Measurements from ENCODE around the gene FAM217B. TPM values are rescaled to one million over a fixed set of nuclear protein-coding genes. Genes with fewer than 3 reads are reported as not detected.
A peak's percentile ranks its signal among the peaks of the same experiment; 100 is the strongest.

Gene FAM217B
- polyA plus RNA-seq, 3 donors, result 5.3 to 18.3 (median 18.1) TPM

DNA sequence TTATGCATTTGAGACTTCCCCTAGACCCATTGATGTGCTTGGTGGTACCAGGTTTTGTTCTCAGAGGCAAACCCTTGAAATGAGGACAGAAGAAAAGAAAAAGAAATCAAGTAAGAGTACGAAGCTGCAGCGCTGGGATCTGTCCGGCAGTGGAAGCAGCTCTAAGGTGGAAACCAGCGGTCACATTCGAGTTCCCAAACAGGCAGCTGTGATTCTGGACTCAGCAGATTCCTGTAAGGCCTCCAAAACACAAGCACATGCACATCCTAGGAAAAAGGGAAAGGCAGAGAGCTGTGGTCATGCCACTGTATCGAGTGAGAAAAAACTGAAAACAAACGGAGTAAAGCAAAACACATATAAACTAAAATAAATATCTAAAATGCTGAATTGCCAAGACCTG, 4.5 kb downstream of the FAM217B start:
- Mint-ChIP-seq H3K9me3 (no peaks in the 10 kb centered on the region), H3K27ac (peak overlapping the region in 4 of 7 donors; percentile 51 to 59 (median 54)), H3K4me3 (no peak overlapping the region), H3K36me3 (peaks cover 29 to 34% of the 10 kb centered on the region in 2 donors), H3K4me1 (peaks cover 55% of the 10 kb centered on the region), H3K27me3 (ENCODE audit: low read depth in 3 of 3) (no peaks in the 10 kb centered on the region)
- DNase-seq, result no peak
- intact Hi-C loops (cut with micrococcal nuclease), result loop anchor here (5.0 to 10.0 kb wide), 4 partner anchors 110 to 1180 kb away; no protein-coding TSS in a partner anchor
- H3K9ac ChIP-seq (ENCODE audit: insufficient read depth, low read length, poor library complexity, severe bottlenecking), result no peak overlapping the region
- H3K27ac ChIP-seq (ENCODE audit: low read depth in 1 of 2, low read length in 2 of 2), result no peak overlapping the region
- H3K4me2 ChIP-seq (replicated peaks; ENCODE audit: extremely low read depth, low read length, poor library complexity, severe bottlenecking), result no peak overlapping the region
- peaks cover 49% of the 10 kb centered on the region for H3K79me2 ChIP-seq (ENCODE audit: insufficient read depth, low read length)
- H3K9me3 ChIP-seq (replicated peaks in 1 of 2; ENCODE audit: control insufficient read depth in 1 of 2, insufficient read depth in 1 of 2, low read length in 2 of 2), result no peaks in the 10 kb centered on the region
- H3K4me1 ChIP-seq (ENCODE audit: control insufficient read depth in 1 of 2, insufficient read depth in 2 of 2, low read length in 2 of 2), result peaks cover 36 to 48% of the 10 kb centered on the region in 2 donors
- H3K36me3 ChIP-seq (replicated peaks in 1 of 2; ENCODE audit: control insufficient read depth in 1 of 2, insufficient read depth in 2 of 2, low read length in 2 of 2), result peaks cover 31 to 41% of the 10 kb centered on the region in 2 donors
- H3K27me3 ChIP-seq (ENCODE audit: control insufficient read depth in 2 of 2, insufficient read depth in 2 of 2, low read length in 2 of 2), result no peaks in the 10 kb centered on the region
- 100% methylated on average over 5 of the region's 7 CpGs for WGBS (ENCODE audit: insufficient coverage)
- TF ChIP-seq, protein P1, sequence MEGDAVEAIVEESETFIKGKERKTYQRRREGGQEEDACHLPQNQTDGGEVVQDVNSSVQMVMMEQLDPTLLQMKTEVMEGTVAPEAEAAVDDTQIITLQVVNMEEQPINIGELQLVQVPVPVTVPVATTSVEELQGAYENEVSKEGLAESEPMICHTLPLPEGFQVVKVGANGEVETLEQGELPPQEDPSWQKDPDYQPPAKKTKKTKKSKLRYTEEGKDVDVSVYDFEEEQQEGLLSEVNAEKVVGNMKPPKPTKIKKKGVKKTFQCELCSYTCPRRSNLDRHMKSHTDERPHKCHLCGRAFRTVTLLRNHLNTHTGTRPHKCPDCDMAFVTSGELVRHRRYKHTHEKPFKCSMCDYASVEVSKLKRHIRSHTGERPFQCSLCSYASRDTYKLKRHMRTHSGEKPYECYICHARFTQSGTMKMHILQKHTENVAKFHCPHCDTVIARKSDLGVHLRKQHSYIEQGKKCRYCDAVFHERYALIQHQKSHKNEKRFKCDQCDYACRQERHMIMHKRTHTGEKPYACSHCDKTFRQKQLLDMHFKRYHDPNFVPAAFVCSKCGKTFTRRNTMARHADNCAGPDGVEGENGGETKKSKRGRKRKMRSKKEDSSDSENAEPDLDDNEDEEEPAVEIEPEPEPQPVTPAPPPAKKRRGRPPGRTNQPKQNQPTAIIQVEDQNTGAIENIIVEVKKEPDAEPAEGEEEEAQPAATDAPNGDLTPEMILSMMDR (IDR thresholded peaks at IDR 0.05), result no peak
- no peak overlapping the region for H3K4me3 ChIP-seq (replicated peaks in 1 of 3; ENCODE audit: low read depth in 2 of 3, low read length in 3 of 3)
- no peak overlapping the region for H2AFZ ChIP-seq (ENCODE audit: insufficient read depth, low read depth, low read length, poor library complexity, severe bottlenecking)
- peaks cover 3% of the 10 kb centered on the region for H4K20me1 ChIP-seq (ENCODE audit: insufficient read depth, low read length)

DNA sequence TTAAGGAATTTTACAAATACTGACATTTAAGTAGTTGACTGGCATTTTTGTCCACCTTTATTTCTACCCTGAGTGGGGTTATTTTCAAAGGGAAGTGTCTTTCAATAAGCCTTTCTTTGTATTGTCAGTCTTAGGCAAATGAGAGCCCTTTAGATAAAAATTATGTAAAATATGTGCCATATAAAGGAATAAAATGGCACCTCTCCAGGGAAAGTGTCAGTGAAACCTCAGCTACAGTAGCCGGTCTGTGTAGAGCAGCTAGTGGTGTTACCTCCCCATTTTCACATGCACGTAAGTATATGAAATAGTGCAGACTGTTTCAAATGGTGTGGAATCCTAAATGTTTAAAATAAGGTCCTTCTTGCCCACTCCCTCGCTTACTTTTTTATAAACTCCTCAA, 5.0 kb downstream of the FAM217B start:
- Mint-ChIP-seq H3K9me3 (no peaks in the 10 kb centered on the region), H3K27me3 (ENCODE audit: low read depth in 3 of 3) (no peaks in the 10 kb centered on the region), H3K4me3 (no peak overlapping the region), H3K4me1 (peaks cover 55% of the 10 kb centered on the region), H3K27ac (no peak overlapping the region), H3K36me3 (peaks cover 29 to 39% of the 10 kb centered on the region in 2 donors)
- H3K27ac ChIP-seq (ENCODE audit: low read depth in 1 of 2, low read length in 2 of 2), result no peak overlapping the region
- H3K9ac ChIP-seq (ENCODE audit: insufficient read depth, low read length, poor library complexity, severe bottlenecking), result no peak overlapping the region
- H3K4me3 ChIP-seq (replicated peaks in 1 of 3; ENCODE audit: low read depth in 2 of 3, low read length in 3 of 3), result no peak overlapping the region
- no peaks in the 10 kb centered on the region for H3K9me3 ChIP-seq (replicated peaks in 1 of 2; ENCODE audit: control insufficient read depth in 1 of 2, insufficient read depth in 1 of 2, low read length in 2 of 2)
- TF ChIP-seq, protein P1 (IDR thresholded peaks at IDR 0.05), result no peak
- H3K27me3 ChIP-seq (ENCODE audit: control insufficient read depth in 2 of 2, insufficient read depth in 2 of 2, low read length in 2 of 2), result no peaks in the 10 kb centered on the region
- DNase-seq, result no peak
- H4K20me1 ChIP-seq (ENCODE audit: insufficient read depth, low read length), result peaks cover 3% of the 10 kb centered on the region
- no CpG with 5 or more reads among the region's 3 CpGs for WGBS (ENCODE audit: insufficient coverage)
- H2AFZ ChIP-seq (ENCODE audit: insufficient read depth, low read depth, low read length, poor library complexity, severe bottlenecking), result no peak overlapping the region
- peaks cover 36 to 48% of the 10 kb centered on the region in 2 donors for H3K4me1 ChIP-seq (ENCODE audit: control insufficient read depth in 1 of 2, insufficient read depth in 2 of 2, low read length in 2 of 2)
- no peak overlapping the region for H3K4me2 ChIP-seq (replicated peaks; ENCODE audit: extremely low read depth, low read length, poor library complexity, severe bottlenecking)
- H3K79me2 ChIP-seq (ENCODE audit: insufficient read depth, low read length), result peaks cover 46% of the 10 kb centered on the region
- peaks cover 31 to 41% of the 10 kb centered on the region in 2 donors for H3K36me3 ChIP-seq (replicated peaks in 1 of 2; ENCODE audit: control insufficient read depth in 1 of 2, insufficient read depth in 2 of 2, low read length in 2 of 2)
- intact Hi-C loops (cut with micrococcal nuclease), result loop anchor here (5.0 to 10.0 kb wide), 4 partner anchors 110 to 1180 kb away; no protein-coding TSS in a partner anchor
